H9 (cell line): ENCODE results near the gene TMEM163. TPM values are rescaled to one million over a fixed set of nuclear protein-coding genes. Genes with fewer than 3 reads are reported as not detected.

ENCODE experiments used
- DNase-seq: peaks from one replicate; pipeline ENCODE4 v3.0.0-alpha.2; 2017
- H2AFZ ChIP-seq: one replicate; pipeline ENCODE4 v1.6.1; 2013; ENCODE audit warnings: mild to moderate bottlenecking, low read length, control low read depth, moderate library complexity
- H2AK5ac ChIP-seq: 2 replicates; pipeline ENCODE4 v1.6.1; 2013; ENCODE audit warnings: low read length, control low read depth, mixed read lengths; ENCODE audit not compliant: insufficient read length
- H2BK120ac ChIP-seq: one replicate; pipeline ENCODE4 v1.6.1; 2013; ENCODE audit warnings: low read depth, mild to moderate bottlenecking, low read length, control low read depth, inconsistent platforms; ENCODE audit not compliant: poor library complexity, severe bottlenecking
- H2BK12ac ChIP-seq: 2 replicates; pipeline ENCODE4 v1.6.1; 2013; ENCODE audit warnings: low read length, control low read depth, mixed read lengths, low read depth; ENCODE audit not compliant: insufficient read length
- H2BK15ac ChIP-seq: 2 replicates; pipeline ENCODE4 v1.6.1; 2013; ENCODE audit warnings: low read depth, low read length, control low read depth
- H2BK20ac ChIP-seq: one replicate; pipeline ENCODE4 v1.6.1; 2013; ENCODE audit warnings: low read depth, mild to moderate bottlenecking, low read length, control low read depth, inconsistent platforms; ENCODE audit not compliant: poor library complexity, severe bottlenecking
- H2BK5ac ChIP-seq: 2 replicates; pipeline ENCODE4 v1.6.1; 2013; ENCODE audit warnings: low read length, control low read depth, mixed read lengths; ENCODE audit not compliant: insufficient read length
- H3K14ac ChIP-seq: 2 replicates; pipeline ENCODE4 v1.6.1; 2013; ENCODE audit warnings: low read length, control low read depth; ENCODE audit not compliant: insufficient read depth
- H3K18ac ChIP-seq: 2 replicates; pipeline ENCODE4 v1.6.1; 2013; ENCODE audit warnings: low read depth, mild to moderate bottlenecking, mixed read lengths, low read length, control low read depth; ENCODE audit not compliant: insufficient read length
- H3K23ac ChIP-seq: 2 replicates; pipeline ENCODE4 v1.6.1; 2013; ENCODE audit warnings: low read length, control low read depth, mixed read lengths, low read depth; ENCODE audit not compliant: insufficient read length
- H3K23me2 ChIP-seq: 2 replicates; pipeline ENCODE4 v1.6.1; 2013; ENCODE audit warnings: low read depth, mild to moderate bottlenecking, mixed read lengths, low read length, control low read depth; ENCODE audit not compliant: insufficient read length, poor library complexity, severe bottlenecking
- H3K27ac ChIP-seq: 2 replicates; pipeline ENCODE4 v1.5.1; 2013; ENCODE audit warnings: low read length, control low read depth, mixed read lengths, low read depth; ENCODE audit not compliant: insufficient read length
- H3K27me3 ChIP-seq: 2 replicates; pipeline ENCODE4 v1.6.1; 2013; ENCODE audit warnings: low read length, control low read depth, inconsistent platforms; ENCODE audit not compliant: insufficient read depth
- H3K4ac ChIP-seq: 2 replicates; pipeline ENCODE4 v1.6.1; 2013; ENCODE audit warnings: low read depth, mild to moderate bottlenecking, control low read depth, inconsistent platforms, low read length, moderate library complexity
- H3K4me1 ChIP-seq: 2 replicates; pipeline ENCODE4 v1.6.1; 2013; ENCODE audit warnings: low read length, control low read depth, inconsistent platforms; ENCODE audit not compliant: insufficient read depth
- H3K4me2 ChIP-seq: 2 replicates; pipeline ENCODE4 v1.6.1; 2013; ENCODE audit warnings: low read length, control low read depth, mixed read lengths; ENCODE audit not compliant: insufficient read length, insufficient read depth
- H3K56ac ChIP-seq: 2 replicates; pipeline ENCODE4 v1.6.1; 2013; ENCODE audit warnings: low read depth, mild to moderate bottlenecking, mixed read lengths, low read length, control low read depth; ENCODE audit not compliant: insufficient read length
- H3K79me1 ChIP-seq: 2 replicates; pipeline ENCODE4 v1.6.1; 2013; ENCODE audit warnings: low read depth, mild to moderate bottlenecking, moderate library complexity, low read length, control low read depth, inconsistent platforms; ENCODE audit not compliant: insufficient read depth, poor library complexity, severe bottlenecking
- H3K79me2 ChIP-seq: 2 replicates; pipeline ENCODE4 v1.6.1; 2013; ENCODE audit warnings: low read length, control low read depth, inconsistent platforms; ENCODE audit not compliant: insufficient read depth
- H3K9ac ChIP-seq: 2 replicates; pipeline ENCODE4 v1.6.1; 2013; ENCODE audit warnings: low read length, control low read depth, mixed read lengths; ENCODE audit not compliant: insufficient read length; ENCODE audit errors: extremely low read depth
- H3K9me3 ChIP-seq: one replicate; pipeline ENCODE4 v1.6.1; 2013; ENCODE audit warnings: low read depth, low read length, inconsistent platforms; ENCODE audit not compliant: control insufficient read depth
- H3T11ph ChIP-seq: one replicate; pipeline ENCODE4 v1.6.1; 2013; ENCODE audit warnings: mild to moderate bottlenecking, low read length, control low read depth, inconsistent platforms
- H4K20me1 ChIP-seq: one replicate; pipeline ENCODE4 v1.6.1; 2013; ENCODE audit not compliant: control insufficient read depth, insufficient read length, insufficient read depth
- H4K5ac ChIP-seq: 2 replicates; pipeline ENCODE4 v1.6.1; 2013; ENCODE audit warnings: low read depth, mild to moderate bottlenecking, mixed read lengths, low read length, control low read depth; ENCODE audit not compliant: insufficient read length
- H4K8ac ChIP-seq: replicated peaks from 2 replicates; pipeline ENCODE4 v1.6.1; 2013; ENCODE audit warnings: low read length, control low read depth, mixed read lengths, low read depth; ENCODE audit not compliant: insufficient read length
- H4K91ac ChIP-seq: 2 replicates; pipeline ENCODE4 v1.6.1; 2013; ENCODE audit warnings: low read depth, mild to moderate bottlenecking, moderate library complexity, mixed read lengths, low read length, control low read depth; ENCODE audit not compliant: insufficient read length
- H3K27ac Mint-ChIP-seq, 3 experiments: 2 replicates in 2 of 3; 3 replicates in 1 of 3; pipeline ENCODE4 v1.8.0; 2020 to 2021; ENCODE audit warnings: mixed read lengths in 3 of 3, mild to moderate bottlenecking in 1 of 3, moderate library complexity in 1 of 3
- H3K27me3 Mint-ChIP-seq: 2 replicates; pipeline ENCODE4 v1.8.0; 2021; ENCODE audit warnings: low read depth, mild to moderate bottlenecking, moderate library complexity, mixed read lengths
- H3K36me3 Mint-ChIP-seq, 3 experiments: 2 replicates in 2 of 3; 3 replicates in 1 of 3; pipeline ENCODE4 v1.8.0; 2020 to 2021; ENCODE audit warnings: low read depth in 3 of 3, mixed read lengths in 3 of 3; ENCODE audit not compliant: insufficient read depth in 1 of 3
- H3K4me1 Mint-ChIP-seq, 2 experiments: 2 replicates each; pipeline ENCODE4 v1.8.0; 2020; ENCODE audit warnings: mixed read lengths in 2 of 2
- H3K4me3 Mint-ChIP-seq, 2 experiments: 2 replicates in 1 of 2; 3 replicates in 1 of 2; pipeline ENCODE4 v1.8.0; 2020 to 2021; ENCODE audit warnings: mild to moderate bottlenecking in 2 of 2, mixed read lengths in 2 of 2, moderate library complexity in 1 of 2
- H3K9me3 Mint-ChIP-seq, 2 experiments: 2 replicates in 1 of 2; 3 replicates in 1 of 2; pipeline ENCODE4 v1.8.0; 2020; ENCODE audit warnings: mild to moderate bottlenecking in 2 of 2, mixed read lengths in 2 of 2, moderate library complexity in 1 of 2
- WGBS: extraction: QIAGEN DNeasy Blood & Tissue Kit; methylation state at CpG from one replicate; pipeline ENCODE4 v1.1.7; 2013; ENCODE audit warnings: missing lambda C conversion rate, low lambda C conversion rate, mixed read lengths; ENCODE audit not compliant: insufficient read length; ENCODE audit errors: extremely low coverage; 5-methylcytosine and 5-hydroxymethylcytosine counted together
- total RNA-seq: library from RNA; stranded (reverse); gene quantifications from 2 replicates; pipeline ENCODE4 v1.2.1, GENCODE V29; 2021
- TF ChIP-seq, protein P1 (sequence below): fragments of 200-600 bp; sonication (generic); conservative IDR thresholded peaks from 3 replicates; pipeline ENCODE4 v1.8.0; 2021; ENCODE audit warnings: antibody characterized with exemption, mild to moderate bottlenecking

Gene TMEM163
- total RNA-seq, 1 experiment from 2014 or later, result 0.39 TPM

DNA sequence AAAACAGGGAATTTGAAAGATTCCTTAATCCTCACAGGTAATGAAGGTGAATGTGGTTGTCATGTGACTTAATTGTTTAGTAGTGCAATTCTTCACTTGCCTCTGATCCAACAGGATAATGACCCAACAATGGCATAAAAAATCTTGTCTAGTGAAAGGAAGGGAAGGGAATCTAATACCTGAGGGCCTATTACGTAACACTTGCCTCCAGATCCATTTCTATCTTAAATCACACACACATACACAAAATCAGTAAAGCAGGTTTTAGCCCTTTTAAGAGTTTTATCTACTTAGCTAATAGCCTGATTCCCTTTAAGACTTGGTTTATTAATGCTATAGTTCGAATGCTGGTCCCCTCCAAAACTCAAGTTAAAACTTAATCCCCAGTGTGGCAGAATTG is 118.6 kb downstream of the TMEM163 start:
- H4K91ac ChIP-seq, result no peak overlapping the region
- H3T11ph ChIP-seq, result no peak overlapping the region
- no CpG with 5 or more reads among the region's 2 CpGs for WGBS
- H3K9ac ChIP-seq, result no peak overlapping the region
- Mint-ChIP-seq H3K4me1 (peaks cover 5 to 6% of the 10 kb centered on the region in 2 experiments; a peak in 2 of 4 replicates), H3K4me3 (no peak overlapping the region), H3K36me3 (peaks cover 0 to 3% (median 0%) of the 10 kb centered on the region in 3 experiments; a peak in 2 of 7 replicates), H3K27ac (no peak overlapping the region), H3K27me3 (peaks cover 2% of the 10 kb centered on the region; the same call in 1 of the 2 replicates), H3K9me3 (peaks cover 0 to 7% of the 10 kb centered on the region in 2 experiments; a peak in 1 of 5 replicates)
- H2BK15ac ChIP-seq, result no peak overlapping the region
- no peak overlapping the region for H3K27ac ChIP-seq
- H3K4me1 ChIP-seq, result no peaks in the 10 kb centered on the region
- H3K18ac ChIP-seq, result no peak overlapping the region
- no peak overlapping the region for H4K8ac ChIP-seq
- H2BK12ac ChIP-seq, result no peak overlapping the region
- no peak overlapping the region for H2BK120ac ChIP-seq
- no peaks in the 10 kb centered on the region for H3K23me2 ChIP-seq
- no peak for DNase-seq
- TF ChIP-seq, protein P1, sequence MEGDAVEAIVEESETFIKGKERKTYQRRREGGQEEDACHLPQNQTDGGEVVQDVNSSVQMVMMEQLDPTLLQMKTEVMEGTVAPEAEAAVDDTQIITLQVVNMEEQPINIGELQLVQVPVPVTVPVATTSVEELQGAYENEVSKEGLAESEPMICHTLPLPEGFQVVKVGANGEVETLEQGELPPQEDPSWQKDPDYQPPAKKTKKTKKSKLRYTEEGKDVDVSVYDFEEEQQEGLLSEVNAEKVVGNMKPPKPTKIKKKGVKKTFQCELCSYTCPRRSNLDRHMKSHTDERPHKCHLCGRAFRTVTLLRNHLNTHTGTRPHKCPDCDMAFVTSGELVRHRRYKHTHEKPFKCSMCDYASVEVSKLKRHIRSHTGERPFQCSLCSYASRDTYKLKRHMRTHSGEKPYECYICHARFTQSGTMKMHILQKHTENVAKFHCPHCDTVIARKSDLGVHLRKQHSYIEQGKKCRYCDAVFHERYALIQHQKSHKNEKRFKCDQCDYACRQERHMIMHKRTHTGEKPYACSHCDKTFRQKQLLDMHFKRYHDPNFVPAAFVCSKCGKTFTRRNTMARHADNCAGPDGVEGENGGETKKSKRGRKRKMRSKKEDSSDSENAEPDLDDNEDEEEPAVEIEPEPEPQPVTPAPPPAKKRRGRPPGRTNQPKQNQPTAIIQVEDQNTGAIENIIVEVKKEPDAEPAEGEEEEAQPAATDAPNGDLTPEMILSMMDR, result no peak
- H3K4ac ChIP-seq, result no peak overlapping the region
- no peak overlapping the region for H4K5ac ChIP-seq
- no peaks in the 10 kb centered on the region for H4K20me1 ChIP-seq
- no peaks in the 10 kb centered on the region for H3K9me3 ChIP-seq
- no peak overlapping the region for H2AFZ ChIP-seq
- no peaks in the 10 kb centered on the region for H3K79me2 ChIP-seq
- no peak overlapping the region for H3K56ac ChIP-seq
- H3K27me3 ChIP-seq, result no peaks in the 10 kb centered on the region
- H3K14ac ChIP-seq, result no peak overlapping the region
- H3K79me1 ChIP-seq, result no peaks in the 10 kb centered on the region
- no peak overlapping the region for H2BK5ac ChIP-seq
- H3K4me2 ChIP-seq, result no peak overlapping the region
- H3K23ac ChIP-seq, result no peak overlapping the region
- no peak overlapping the region for H2BK20ac ChIP-seq
- no peak overlapping the region for H2AK5ac ChIP-seq
